HepG2 (cell line): ENCODE measurements around the gene LCP2. TPM values are rescaled to one million over a fixed set of nuclear protein-coding genes. Genes with fewer than 3 reads are reported as not detected.

Experiments
- ATAC-seq: fragments of 200-7000 bp; cut with Tn5 transposase; 3 replicates; pipeline ENCODE4 v1.9.1; 2020; ENCODE audit warnings: mild to moderate bottlenecking, moderate library complexity
- BruUV-seq: library from RNA; stranded (reverse); fragments of 400-500 nt; replicated peaks from 2 replicates; lab custom pipeline; 2021; lab: Mats Ljungman, UMichigan
- CTCF ChIA-PET: fragments of 300-600 bp; formaldehyde crosslinking; extraction: SDS; loops from one replicate; lab custom pipeline; 2021; ENCODE audit warnings: low total read pairs, inconsistent platforms, low intra/inter-chr PET ratio; lab: Yijun Ruan, JAX
- POLR2A ChIA-PET: fragments of 350-600 bp; sonication (Branson Sonifier 250); formaldehyde crosslinking; loops from one replicate; lab custom pipeline; 2020; ENCODE audit warnings: antibody characterized with exemption, inconsistent platforms; lab: Yijun Ruan, JAX
- DNase-seq: peaks from one replicate; pipeline ENCODE4 v3.0.0-alpha.2; 2015; ENCODE audit warnings: low spot score
- FAIRE-seq: peaks from 3 replicates; lab custom pipeline; 2011; peaks lifted over from hg19 to GRCh38; lab: Jason Lieb, UNC
- H2AFZ ChIP-seq: one replicate; pipeline ENCODE4 v1.6.1; 2011; ENCODE audit warnings: low read length, inconsistent platforms
- H3K27ac ChIP-seq: fragments of 300-600 bp; 3 replicates; pipeline ENCODE4 v1.8.0; 2011; ENCODE audit warnings: mixed run types, mild to moderate bottlenecking, mixed read lengths, low read length, inconsistent platforms; ENCODE audit not compliant: insufficient read depth; ENCODE audit errors: extremely low read length
- H3K27me3 ChIP-seq, 2 experiments: fragments of 200-600 bp in 1 of 2; 2 replicates in 1 of 2; 3 replicates in 1 of 2; pipeline versions ENCODE4 v1.6.0 to v1.8.0; 2011; ENCODE audit warnings: low read length in 2 of 2, mild to moderate bottlenecking in 2 of 2, moderate library complexity in 2 of 2, inconsistent platforms in 1 of 2; ENCODE audit not compliant: insufficient read depth in 2 of 2, control insufficient read depth in 1 of 2
- H3K36me3 ChIP-seq, 2 experiments: fragments of 200-600 bp in 1 of 2; replicated peaks in 1 of 2; 2 replicates in 1 of 2; 3 replicates in 1 of 2; pipeline versions ENCODE4 v1.5.1 to v1.8.0; 2011; ENCODE audit warnings: low read length in 2 of 2, inconsistent platforms in 1 of 2; ENCODE audit not compliant: insufficient read depth in 2 of 2, control insufficient read depth in 1 of 2
- H3K4me1 ChIP-seq: 2 replicates; pipeline ENCODE4 v1.5.1; 2012; ENCODE audit warnings: low read length, inconsistent platforms; ENCODE audit not compliant: insufficient read depth
- H3K4me2 ChIP-seq: 2 replicates; pipeline ENCODE4 v1.6.0; 2011; ENCODE audit warnings: low read depth, low read length, inconsistent platforms
- H3K4me3 ChIP-seq, 3 experiments: fragments of 200-600 bp in 1 of 3; sonication (generic), shearing (Covaris generic) in 1 of 3; replicated peaks in 1 of 3; 2 replicates each; pipeline ENCODE4 v1.5.1; 2011 to 2016; ENCODE audit warnings: low read length in 3 of 3, inconsistent platforms in 2 of 3, low read depth in 2 of 3, mild to moderate bottlenecking in 2 of 3, control low read depth in 1 of 3, mixed read lengths in 1 of 3; ENCODE audit not compliant: insufficient read depth in 1 of 3
- H3K79me2 ChIP-seq: one replicate; pipeline ENCODE4 v1.6.1; 2011; ENCODE audit warnings: low read length, inconsistent platforms; ENCODE audit not compliant: insufficient read depth
- H3K9ac ChIP-seq: 2 replicates; pipeline ENCODE4 v1.6.0; 2011; ENCODE audit warnings: mild to moderate bottlenecking, low read depth, low read length, inconsistent platforms; ENCODE audit not compliant: insufficient read depth
- H3K9me3 ChIP-seq: 2 replicates; pipeline ENCODE4 v1.5.1; 2012; ENCODE audit warnings: mild to moderate bottlenecking, low read length
- H4K20me1 ChIP-seq: 2 replicates; pipeline ENCODE4 v1.6.0; 2011; ENCODE audit warnings: inconsistent platforms, mild to moderate bottlenecking, low read length, moderate library complexity; ENCODE audit not compliant: insufficient read depth
- DPF2 ChIP-seq: sonication (generic); formaldehyde crosslinking; IDR thresholded peaks from 2 replicates; pipeline ENCODE4 v1.4.0; 2020; ENCODE audit warnings: mild to moderate bottlenecking, low read depth, missing genetic modification reagents, borderline replicate concordance
- HNF4A ChIP-seq: sonication (generic); formaldehyde crosslinking; IDR thresholded peaks from 2 replicates; pipeline ENCODE4 v1.4.0; 2020; ENCODE audit warnings: missing genetic modification reagents
- HNRNPK ChIP-seq: fragments of 200-400 bp; formaldehyde crosslinking; IDR thresholded peaks from 2 replicates; pipeline ENCODE4 v1.6.1; 2018; ENCODE audit warnings: low read length, low read depth, moderate library complexity, mild to moderate bottlenecking; ENCODE audit not compliant: poor library complexity, severe bottlenecking
- KDM5B ChIP-seq: sonication (generic); formaldehyde crosslinking; IDR thresholded peaks from 2 replicates; pipeline ENCODE4 v1.4.0; 2020; ENCODE audit warnings: missing genetic modification reagents, mild to moderate bottlenecking, borderline replicate concordance
- REL ChIP-seq: sonication (generic); formaldehyde crosslinking; conservative IDR thresholded peaks from 2 replicates; pipeline ENCODE4 v1.8.0; 2022; ENCODE audit warnings: mild to moderate bottlenecking, missing genetic modification reagents, moderate library complexity
- SRSF9 ChIP-seq: fragments of 200-400 bp; formaldehyde crosslinking; IDR thresholded peaks from 2 replicates; pipeline ENCODE4 v1.6.1; 2018; ENCODE audit warnings: borderline replicate concordance, mild to moderate bottlenecking, low read depth, low read length; ENCODE audit not compliant: insufficient read depth, poor library complexity, severe bottlenecking
- ZNF143 ChIP-seq: sonication (generic); formaldehyde crosslinking; IDR thresholded peaks from 2 replicates; pipeline ENCODE4 v1.4.0; 2020; ENCODE audit warnings: missing genetic modification reagents
- ZNF644 ChIP-seq: IDR thresholded peaks from 2 replicates; pipeline ENCODE4 v1.6.1; 2016; ENCODE audit warnings: low read depth
- ZNF724P ChIP-seq: sonication (generic); formaldehyde crosslinking; IDR thresholded peaks from 2 replicates; pipeline ENCODE4 v1.8.0; 2022; ENCODE audit warnings: missing genetic modification reagents, borderline replicate concordance
- ZNF891 ChIP-seq: sonication (generic); formaldehyde crosslinking; IDR thresholded peaks from 2 replicates; pipeline ENCODE4 v1.5.0; 2020; ENCODE audit warnings: mild to moderate bottlenecking, missing genetic modification reagents
- WGBS: methylation state at CpG from one replicate; pipeline ENCODE4 v1.1.6; 2017; ENCODE audit warnings: low lambda C conversion rate; 5-methylcytosine and 5-hydroxymethylcytosine counted together
- in situ Hi-C: cut with HindIII; loops from 2 replicates; pipeline ENCODE4 v1.10.0; 2017; ENCODE audit warnings: low pct_unique_long_range_greater_than_20kb; ENCODE audit not compliant: extremely low pct_ligation_motif_present
- intact Hi-C: fragments of 100-400 bp; cut with micrococcal nuclease; formaldehyde crosslinking; loops from one replicate; pipeline ENCODE4 v1.10.0; 2022; ENCODE audit not compliant: unreplicated experiment
- polyA plus RNA-seq, 8 experiments: library from polyadenylated mRNA; depleted of rRNA in 3 of 8; stranded (reverse) in 7 of 8; unstranded in 1 of 8; fragments of >200 nt; fragmentation: Illumina TruSeq in 4 of 8; extraction: Trizol in 4 of 8; gene quantifications; 2 replicates each; pipeline versions ENCODE4 v1.2.1 to v1.2.3, GENCODE V29; 2011 to 2016; ENCODE audit warnings: low read depth in 4 of 8, missing spikeins in 1 of 8, mixed read lengths in 1 of 8; ENCODE audit not compliant: insufficient read depth in 1 of 8
- total RNA-seq, 5 experiments: library from RNA; depleted of rRNA; stranded (reverse); fragments of >200 nt; fragmentation: Illumina TruSeq; extraction: Trizol; gene quantifications; 2 replicates each; pipeline ENCODE4 v1.2.3, GENCODE V29; 2016; ENCODE audit warnings: low read depth in 1 of 5
- TF ChIP-seq, protein P1 (sequence below): sonication (generic); formaldehyde crosslinking; IDR thresholded peaks from 2 replicates; pipeline ENCODE4 v1.5.0; 2020; ENCODE audit warnings: missing genetic modification reagents, mild to moderate bottlenecking, borderline replicate concordance
- TF ChIP-seq, protein P2 (sequence below): sonication (generic); formaldehyde crosslinking; IDR thresholded peaks from 2 replicates; pipeline ENCODE4 v1.4.0; 2020; ENCODE audit warnings: missing genetic modification reagents

Gene LCP2
- total and polyA plus RNA-seq, 2 of the 13 experiments (the other 11 are each of a cell fraction or from before 2014, with no cell fraction given) = not detected

DNA sequence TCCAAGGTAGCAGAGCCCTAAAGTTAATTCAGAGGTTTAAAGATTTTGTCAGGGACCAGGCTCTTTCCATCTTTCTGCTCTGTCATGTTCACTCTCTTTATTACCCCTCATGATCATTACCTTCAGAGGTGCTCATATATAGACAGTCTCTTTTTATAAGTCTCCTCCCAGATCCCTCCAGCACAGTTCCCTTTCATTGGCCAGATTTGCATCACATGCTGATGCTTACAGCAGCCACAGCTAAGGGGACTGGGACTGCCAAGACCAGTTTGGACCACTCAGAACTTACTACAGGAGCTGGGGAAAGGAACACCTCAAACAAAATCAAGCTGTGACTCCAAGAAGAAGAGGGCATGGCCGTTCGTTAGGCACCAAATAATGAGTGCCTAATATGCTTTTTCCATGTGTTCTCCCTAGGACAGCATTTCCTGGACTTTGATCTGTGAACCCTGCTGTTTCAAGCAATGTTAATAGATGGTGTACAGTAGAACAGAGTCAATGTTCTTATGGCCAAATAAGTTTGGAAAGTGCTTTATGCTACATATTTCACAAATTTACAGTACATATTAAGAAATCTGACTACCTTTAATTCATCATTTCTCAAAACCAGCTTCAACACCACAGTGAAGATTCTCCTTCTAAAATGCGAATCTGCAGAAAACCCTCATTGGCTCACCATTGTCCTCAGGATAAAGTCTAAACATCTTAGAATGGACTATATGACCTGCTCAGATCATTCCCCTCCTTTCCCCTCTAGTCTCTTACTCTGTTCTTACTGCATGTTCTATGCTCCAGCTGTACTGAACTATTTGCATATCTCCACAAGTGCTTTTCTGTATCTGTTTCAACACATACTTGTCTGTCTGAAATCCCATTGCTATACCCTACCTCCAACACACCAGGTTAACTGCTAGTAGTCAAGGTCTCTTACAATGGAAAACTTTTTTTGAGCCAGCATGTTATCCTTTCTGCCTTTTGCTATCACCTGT, 61.4 kb downstream of the LCP2 start:
- Histone ChIP-seq H3K4me3 (no peak overlapping the region), H3K9ac (no peak overlapping the region), H3K27ac (no peak overlapping the region), H3K4me2 (no peak overlapping the region), H3K36me3 (no peaks in the 10 kb centered on the region), H4K20me1 (no peaks in the 10 kb centered on the region), H3K9me3 (no peaks in the 10 kb centered on the region), H3K4me1 (peaks cover 6% of the 10 kb centered on the region; the same call in 1 of the 2 replicates), H2AFZ (no peak overlapping the region), H3K27me3 (no peaks in the 10 kb centered on the region), H3K79me2 (no peaks in the 10 kb centered on the region)
- ChIA-PET CTCF (no interaction called here), POLR2A (no interaction called here)
- BruUV-seq = no TSS peak
- FAIRE-seq = no peak
- intact Hi-C loops (no loop called here), in situ Hi-C loops (no loop called here)
- WGBS = 2% methylated on average over 3 of the region's 3 CpGs
- peak; percentile 53; the same call in 2 of the 3 replicates for ATAC-seq
- DNase-seq = no peak
- TF ChIP-seq DPF2 (CRISPR knock-in tag) (no peak), ZNF891 (CRISPR knock-in tag) (no peak), HNF4A (peak; percentile 62), ZNF143 (CRISPR knock-in tag) (no peak)

DNA sequence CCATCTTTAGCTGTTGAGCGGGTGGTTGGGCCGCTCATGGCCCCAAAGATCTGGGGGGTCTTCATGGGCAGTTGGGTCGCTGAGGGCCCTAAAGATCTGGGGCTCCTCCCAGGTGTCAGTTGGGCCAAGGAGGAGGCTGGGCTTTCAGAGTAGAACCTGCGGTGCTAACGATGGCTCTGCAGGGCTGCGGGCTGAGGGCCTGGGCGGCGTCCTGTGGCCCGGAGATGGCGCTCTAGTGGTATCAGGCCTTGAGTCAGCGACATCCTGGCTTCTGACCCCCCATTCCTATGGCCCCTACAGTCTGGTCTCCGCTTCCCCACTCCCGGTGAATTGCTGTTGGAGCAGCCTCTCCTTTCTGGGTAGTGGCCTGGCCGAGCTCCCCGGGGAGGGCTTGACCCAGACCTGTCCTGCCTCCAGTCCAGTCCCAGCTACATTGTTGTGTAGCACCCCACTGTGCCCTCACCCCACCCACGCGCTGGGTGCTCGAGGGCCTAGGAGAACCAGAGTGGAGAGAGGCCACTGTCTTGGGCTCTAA, 64.2 kb downstream of the LCP2 start:
- 33% methylated on average over 9 of the region's 18 CpGs for WGBS
- ChIA-PET POLR2A (no interaction called here), CTCF (no interaction called here)
- H2AFZ ChIP-seq = no peak overlapping the region
- peaks cover 6% of the 10 kb centered on the region; the same call in 1 of the 2 replicates for H3K4me1 ChIP-seq
- no peaks in the 10 kb centered on the region for H3K79me2 ChIP-seq
- no peak overlapping the region for H3K27ac ChIP-seq
- H3K4me3 ChIP-seq = no peak overlapping the region
- in situ Hi-C loops = no loop called here
- intact Hi-C loops = no loop called here
- BruUV-seq = no TSS peak
- no peaks in the 10 kb centered on the region for H3K36me3 ChIP-seq
- no peaks in the 10 kb centered on the region for H3K27me3 ChIP-seq
- no peak for DNase-seq
- H4K20me1 ChIP-seq = no peaks in the 10 kb centered on the region
- H3K4me2 ChIP-seq = no peak overlapping the region
- no peaks in the 10 kb centered on the region for H3K9me3 ChIP-seq
- H3K9ac ChIP-seq = no peak overlapping the region
- FAIRE-seq = no peak
- no peak for ATAC-seq
- TF ChIP-seq REL = no peak
- no peak for TF ChIP-seq KDM5B (CRISPR knock-in tag)
- TF ChIP-seq, protein P1, sequence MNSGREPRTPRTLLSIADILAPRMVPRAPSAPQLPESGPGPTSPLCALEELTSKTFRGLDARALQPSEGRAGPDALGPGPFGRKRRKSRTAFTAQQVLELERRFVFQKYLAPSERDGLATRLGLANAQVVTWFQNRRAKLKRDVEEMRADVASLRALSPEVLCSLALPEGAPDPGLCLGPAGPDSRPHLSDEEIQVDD = no peak
- TF ChIP-seq SRSF9 = no peak
- TF ChIP-seq, protein P2, sequence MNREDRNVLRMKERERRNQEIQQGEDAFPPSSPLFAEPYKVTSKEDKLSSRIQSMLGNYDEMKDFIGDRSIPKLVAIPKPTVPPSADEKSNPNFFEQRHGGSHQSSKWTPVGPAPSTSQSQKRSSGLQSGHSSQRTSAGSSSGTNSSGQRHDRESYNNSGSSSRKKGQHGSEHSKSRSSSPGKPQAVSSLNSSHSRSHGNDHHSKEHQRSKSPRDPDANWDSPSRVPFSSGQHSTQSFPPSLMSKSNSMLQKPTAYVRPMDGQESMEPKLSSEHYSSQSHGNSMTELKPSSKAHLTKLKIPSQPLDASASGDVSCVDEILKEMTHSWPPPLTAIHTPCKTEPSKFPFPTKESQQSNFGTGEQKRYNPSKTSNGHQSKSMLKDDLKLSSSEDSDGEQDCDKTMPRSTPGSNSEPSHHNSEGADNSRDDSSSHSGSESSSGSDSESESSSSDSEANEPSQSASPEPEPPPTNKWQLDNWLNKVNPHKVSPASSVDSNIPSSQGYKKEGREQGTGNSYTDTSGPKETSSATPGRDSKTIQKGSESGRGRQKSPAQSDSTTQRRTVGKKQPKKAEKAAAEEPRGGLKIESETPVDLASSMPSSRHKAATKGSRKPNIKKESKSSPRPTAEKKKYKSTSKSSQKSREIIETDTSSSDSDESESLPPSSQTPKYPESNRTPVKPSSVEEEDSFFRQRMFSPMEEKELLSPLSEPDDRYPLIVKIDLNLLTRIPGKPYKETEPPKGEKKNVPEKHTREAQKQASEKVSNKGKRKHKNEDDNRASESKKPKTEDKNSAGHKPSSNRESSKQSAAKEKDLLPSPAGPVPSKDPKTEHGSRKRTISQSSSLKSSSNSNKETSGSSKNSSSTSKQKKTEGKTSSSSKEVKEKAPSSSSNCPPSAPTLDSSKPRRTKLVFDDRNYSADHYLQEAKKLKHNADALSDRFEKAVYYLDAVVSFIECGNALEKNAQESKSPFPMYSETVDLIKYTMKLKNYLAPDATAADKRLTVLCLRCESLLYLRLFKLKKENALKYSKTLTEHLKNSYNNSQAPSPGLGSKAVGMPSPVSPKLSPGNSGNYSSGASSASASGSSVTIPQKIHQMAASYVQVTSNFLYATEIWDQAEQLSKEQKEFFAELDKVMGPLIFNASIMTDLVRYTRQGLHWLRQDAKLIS (CRISPR knock-in tag) = no peak
- TF ChIP-seq HNRNPK = no peak
- TF ChIP-seq HNF4A = no peak
- no peak for TF ChIP-seq ZNF724P (CRISPR knock-in tag)
- no peak for TF ChIP-seq ZNF644 (CRISPR knock-in tag)
